GM12874 (cell line): ENCODE measurements around the gene SLC44A1.

Source experiments
- TF ChIP-seq, protein P1 (sequence below): IDR thresholded peaks from 2 replicates; pipeline ENCODE4 v1.5.1; 2011; ENCODE audit warnings: low read depth, mild to moderate bottlenecking, control low read depth, low read length, moderate library complexity; ENCODE audit not compliant: insufficient read depth

The SLC44A1 gene

DNA sequence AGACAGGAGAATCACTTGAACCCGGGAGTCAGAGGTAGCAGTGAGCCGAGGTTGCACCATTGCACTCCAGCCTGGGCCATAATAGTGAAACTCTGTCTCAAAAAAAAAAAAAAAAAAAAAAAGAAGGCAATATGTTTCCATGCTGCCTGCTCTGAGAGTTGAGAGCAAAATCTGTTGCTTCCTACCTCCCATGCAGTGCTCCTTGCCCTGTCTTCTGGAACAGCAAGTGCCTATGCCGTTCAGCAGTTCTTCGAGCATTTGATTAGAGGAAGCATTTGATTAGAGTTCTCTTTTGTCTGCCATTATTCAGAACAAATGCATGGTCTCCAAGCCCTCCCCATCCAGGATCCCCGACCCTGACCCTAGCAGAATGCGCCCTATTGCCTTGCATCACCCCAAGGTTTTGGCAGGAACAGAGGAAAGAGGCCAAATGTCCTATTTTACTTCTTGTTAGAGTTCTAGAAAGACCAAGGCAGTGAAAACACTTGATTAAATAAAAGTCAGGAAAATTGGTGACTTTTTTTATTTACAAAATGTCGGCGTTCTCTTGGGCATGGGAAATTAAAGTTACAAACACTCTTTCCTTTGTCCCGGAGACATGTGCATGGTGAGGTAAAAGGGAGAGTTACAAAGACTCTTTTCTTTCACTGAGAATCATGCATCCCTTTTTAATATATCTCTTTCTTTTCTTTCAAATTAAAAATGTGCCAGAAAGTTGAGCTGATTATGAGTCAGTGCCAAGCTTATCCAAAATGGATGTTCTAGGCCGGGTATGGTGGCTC, 175.6 kb downstream of the SLC44A1 start:
- TF ChIP-seq, protein P1, sequence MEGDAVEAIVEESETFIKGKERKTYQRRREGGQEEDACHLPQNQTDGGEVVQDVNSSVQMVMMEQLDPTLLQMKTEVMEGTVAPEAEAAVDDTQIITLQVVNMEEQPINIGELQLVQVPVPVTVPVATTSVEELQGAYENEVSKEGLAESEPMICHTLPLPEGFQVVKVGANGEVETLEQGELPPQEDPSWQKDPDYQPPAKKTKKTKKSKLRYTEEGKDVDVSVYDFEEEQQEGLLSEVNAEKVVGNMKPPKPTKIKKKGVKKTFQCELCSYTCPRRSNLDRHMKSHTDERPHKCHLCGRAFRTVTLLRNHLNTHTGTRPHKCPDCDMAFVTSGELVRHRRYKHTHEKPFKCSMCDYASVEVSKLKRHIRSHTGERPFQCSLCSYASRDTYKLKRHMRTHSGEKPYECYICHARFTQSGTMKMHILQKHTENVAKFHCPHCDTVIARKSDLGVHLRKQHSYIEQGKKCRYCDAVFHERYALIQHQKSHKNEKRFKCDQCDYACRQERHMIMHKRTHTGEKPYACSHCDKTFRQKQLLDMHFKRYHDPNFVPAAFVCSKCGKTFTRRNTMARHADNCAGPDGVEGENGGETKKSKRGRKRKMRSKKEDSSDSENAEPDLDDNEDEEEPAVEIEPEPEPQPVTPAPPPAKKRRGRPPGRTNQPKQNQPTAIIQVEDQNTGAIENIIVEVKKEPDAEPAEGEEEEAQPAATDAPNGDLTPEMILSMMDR, result no peak

DNA sequence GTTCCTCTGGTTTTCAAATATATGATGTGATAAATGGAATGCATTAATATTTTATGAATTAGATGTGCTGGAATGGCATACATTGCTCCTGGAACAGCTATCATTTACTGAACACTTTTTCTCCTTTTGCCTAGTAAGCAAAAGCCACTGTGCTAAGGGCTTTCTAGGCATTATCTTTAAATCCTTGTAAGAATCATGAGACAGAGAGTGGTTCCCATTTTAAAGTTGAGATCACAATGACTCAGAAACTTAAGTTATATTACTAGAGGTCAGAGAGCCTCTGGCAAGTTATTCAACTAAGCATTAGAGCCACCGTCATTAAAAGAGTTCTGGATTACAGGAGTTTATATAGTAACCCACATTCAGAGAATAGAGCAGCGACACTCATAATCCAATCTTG, 176.7 kb downstream of the SLC44A1 start:
- TF ChIP-seq, protein P1, result no peak

DNA sequence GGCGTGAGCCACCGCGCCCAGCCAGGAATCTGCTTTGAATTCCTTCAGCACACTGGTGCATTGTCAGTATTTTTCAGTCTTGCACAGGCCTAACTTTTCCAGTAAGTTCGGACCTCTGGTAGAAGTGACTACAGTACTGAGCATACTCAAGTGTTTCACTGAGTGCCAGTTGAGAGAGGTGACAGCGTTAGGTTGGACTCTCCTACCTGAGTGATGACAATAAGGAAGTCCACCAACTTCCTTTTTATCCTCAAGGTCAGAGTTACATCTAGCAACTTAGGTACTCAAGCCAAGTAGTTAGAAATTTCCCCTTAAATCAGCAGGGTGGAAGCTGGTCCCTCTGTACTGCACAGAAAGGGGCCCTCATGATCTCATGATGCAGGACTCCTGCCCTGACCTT, 177.4 kb downstream of the SLC44A1 start:
- TF ChIP-seq, protein P1, result no peak

DNA sequence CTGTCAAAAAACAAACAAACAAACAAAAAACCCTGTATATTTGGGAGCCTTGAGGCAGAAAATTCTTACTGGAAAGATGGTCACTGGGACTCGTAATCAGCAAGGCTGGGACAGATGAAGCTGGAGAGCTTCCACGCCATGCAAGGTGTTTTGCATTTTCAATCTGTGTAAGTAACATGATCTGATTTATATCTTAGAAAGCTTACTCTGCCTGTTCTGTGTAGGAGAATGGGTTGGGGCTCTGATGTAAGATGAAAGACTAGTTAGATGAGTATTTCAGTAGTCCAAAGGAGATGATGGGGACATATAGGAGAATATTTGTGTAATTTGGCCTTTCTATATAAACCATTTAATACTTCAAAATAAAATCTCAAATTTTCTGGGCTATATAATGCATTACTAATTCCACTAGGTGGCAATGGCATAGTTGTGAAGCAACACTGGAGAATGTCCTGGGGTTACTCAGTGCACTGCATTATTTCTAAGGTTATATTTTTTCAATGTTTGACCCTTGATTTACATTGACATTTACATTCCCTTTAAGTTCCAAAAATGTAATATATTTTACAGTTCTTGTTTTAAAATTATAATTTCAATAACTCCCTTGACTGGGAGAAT, 181.5 kb downstream of the SLC44A1 start:
- TF ChIP-seq, protein P1, result peak; percentile 30; the same call in 1 of the 2 replicates

DNA sequence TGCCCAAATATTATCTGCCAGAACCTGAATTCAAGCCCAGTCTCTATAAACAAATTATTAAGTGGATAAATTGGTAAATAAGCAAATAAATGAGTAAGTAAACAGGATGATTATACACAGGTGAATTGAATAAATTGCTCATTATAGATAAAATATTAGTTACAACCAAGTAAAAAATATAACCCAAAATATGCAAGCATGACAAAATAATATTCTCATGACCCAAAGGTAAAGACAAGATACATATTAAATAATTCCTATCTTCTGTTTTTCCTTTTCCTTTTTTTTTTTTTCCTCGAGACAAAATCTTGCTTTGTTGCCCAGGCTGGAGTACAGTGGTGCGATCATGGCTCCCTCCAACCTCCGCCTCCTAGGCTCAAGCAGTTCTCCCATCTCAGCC, 182.2 kb downstream of the SLC44A1 start:
- TF ChIP-seq, protein P1, result no peak

DNA sequence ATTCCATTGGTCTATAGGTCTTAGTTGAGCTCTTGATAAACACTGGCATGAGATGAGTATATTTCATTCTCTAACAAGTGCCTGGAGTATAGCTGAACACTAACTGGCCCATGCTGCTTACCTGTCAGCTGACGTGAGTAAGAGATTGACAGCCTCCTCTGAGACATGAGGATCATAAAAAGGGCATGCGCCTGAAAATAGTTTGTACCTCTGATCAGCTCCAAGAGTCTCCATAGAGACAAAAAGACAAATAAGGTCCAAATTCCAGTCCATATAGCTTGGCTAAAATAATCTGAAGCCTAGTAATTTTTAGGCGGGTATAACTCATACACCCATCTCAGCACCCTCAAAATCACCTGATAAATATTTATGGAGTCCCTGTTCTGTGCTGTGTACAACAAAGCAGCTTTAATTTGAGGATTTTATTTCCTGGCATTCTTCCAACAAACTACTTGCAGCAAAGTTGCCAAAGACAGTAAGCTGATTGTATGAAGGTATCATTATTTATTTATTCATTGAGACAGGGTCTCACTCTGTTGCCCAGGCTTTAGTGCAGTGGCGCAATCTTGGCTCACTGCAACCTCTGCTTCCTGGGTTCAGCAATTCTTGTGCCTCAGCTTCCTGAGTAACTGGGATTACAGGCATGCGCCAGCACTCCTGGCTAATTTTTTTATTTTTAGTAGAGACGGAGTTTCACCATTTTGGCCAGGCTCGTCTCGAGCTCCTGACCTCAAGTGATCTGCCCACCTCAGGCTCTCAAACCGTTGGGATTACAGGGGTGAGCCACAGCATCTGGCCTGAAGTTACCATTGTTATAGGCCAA, 187.2 kb downstream of the SLC44A1 start:
- TF ChIP-seq, protein P1, result no peak

DNA sequence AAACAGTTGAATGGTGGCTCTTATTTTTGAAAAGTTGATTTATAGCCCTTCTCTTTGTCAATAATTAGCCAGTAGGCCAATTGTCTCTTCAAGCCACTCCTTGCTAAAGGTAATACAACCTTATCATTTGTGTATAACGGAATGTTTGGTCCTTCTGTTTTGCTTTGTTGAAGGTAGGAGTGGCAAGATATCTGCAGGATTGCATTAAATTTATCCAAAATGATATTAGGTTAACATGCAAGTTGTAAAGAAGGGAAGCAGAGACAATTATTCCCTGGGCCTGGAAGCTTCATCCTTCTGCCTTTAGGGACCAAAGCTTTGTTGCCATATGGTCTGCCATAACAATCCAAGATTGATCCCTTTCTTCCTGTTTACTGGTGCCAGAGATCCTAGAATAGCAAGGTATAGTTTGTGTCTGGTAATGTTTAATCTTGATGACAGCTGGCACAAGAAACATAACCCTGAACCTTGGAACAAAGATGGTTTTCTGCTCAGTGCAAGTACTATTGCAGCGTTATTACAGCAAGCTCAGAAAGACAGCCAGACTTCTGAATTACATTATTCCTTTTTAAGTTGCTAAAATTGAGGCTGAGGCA, 187.9 kb downstream of the SLC44A1 start:
- TF ChIP-seq, protein P1, result no peak
